Common myeloid progenitor, CD34-positive (primary cell): ENCODE measurements around the gene TMEM238.
A peak's percentile ranks its signal among the peaks of the same experiment; 100 is the strongest.

Experiments
- CTCF ChIA-PET: fragments of 350-600 bp; sonication (Branson Sonifier 250); formaldehyde crosslinking; loops from one replicate; lab custom pipeline; 2021; ENCODE audit warnings: antibody characterized with exemption; lab: Charles Lee
- POLR2A ChIA-PET: fragments of 350-600 bp; sonication (Branson Sonifier 250); formaldehyde crosslinking; loops from one replicate; lab custom pipeline; 2021; ENCODE audit warnings: antibody characterized with exemption; lab: Charles Lee
- DNase-seq, 3 donors: peaks; one replicate each; pipeline versions ENCODE4 v3.0.0 to v3.0.0-alpha.2; 2013
- H3K27ac ChIP-seq, 2 experiments: 1 replicate in 1 of 2; 2 replicates in 1 of 2; pipeline ENCODE4 v1.7.0; 2013; ENCODE audit warnings: inconsistent platforms in 2 of 2, low read length in 2 of 2, mild to moderate bottlenecking in 2 of 2, low read depth in 1 of 2, moderate library complexity in 1 of 2; ENCODE audit not compliant: severe bottlenecking in 2 of 2, insufficient read depth in 1 of 2, poor library complexity in 1 of 2
- H3K27me3 ChIP-seq, 5 experiments: replicated peaks in 2 of 5; 1 replicate in 3 of 5; 2 replicates in 2 of 5; pipeline versions ENCODE4 v1.6.1 to v1.7.0; 2013; ENCODE audit warnings: low read length in 4 of 5, mild to moderate bottlenecking in 2 of 5, moderate library complexity in 2 of 5, inconsistent platforms in 1 of 5; ENCODE audit not compliant: insufficient read depth in 5 of 5, control insufficient read depth in 4 of 5
- H3K36me3 ChIP-seq, 4 experiments: 1 replicate in 2 of 4; 2 replicates in 2 of 4; pipeline versions ENCODE4 v1.6.1 to v1.7.0; 2013; ENCODE audit warnings: low read length in 3 of 4, control low read depth in 1 of 4, mild to moderate bottlenecking in 1 of 4; ENCODE audit not compliant: control insufficient read depth in 4 of 4, insufficient read depth in 4 of 4
- H3K4me1 ChIP-seq, 4 experiments: 1 replicate in 3 of 4; 2 replicates in 1 of 4; pipeline versions ENCODE4 v1.6.1 to v1.7.1; 2013; ENCODE audit warnings: low read length in 3 of 4, mild to moderate bottlenecking in 3 of 4, control low read depth in 1 of 4, inconsistent platforms in 1 of 4, moderate library complexity in 1 of 4; ENCODE audit not compliant: control insufficient read depth in 4 of 4, insufficient read depth in 4 of 4; ENCODE audit errors: control extremely low read depth in 1 of 4
- H3K4me3 ChIP-seq, 7 experiments: 1 replicate in 4 of 7; 2 replicates in 3 of 7; pipeline versions ENCODE4 v1.5.1 to v1.7.0; 2013; ENCODE audit warnings: mild to moderate bottlenecking in 7 of 7, low read length in 6 of 7, moderate library complexity in 6 of 7, inconsistent platforms in 2 of 7, low read depth in 2 of 7, control low read depth in 1 of 7; ENCODE audit not compliant: insufficient read depth in 4 of 7, control insufficient read depth in 1 of 7; ENCODE audit errors: extremely low read depth in 1 of 7
- H3K9me3 ChIP-seq, 5 experiments: 1 replicate in 4 of 5; 2 replicates in 1 of 5; pipeline versions ENCODE4 v1.6.1 to v1.7.1; 2013; ENCODE audit warnings: low read length in 4 of 5, mild to moderate bottlenecking in 2 of 5, inconsistent platforms in 1 of 5, low read depth in 1 of 5, moderate library complexity in 1 of 5; ENCODE audit not compliant: control insufficient read depth in 4 of 5, insufficient read depth in 2 of 5; ENCODE audit errors: control extremely low read depth in 1 of 5
- WGBS: methylation state at CpG from one replicate; pipeline ENCODE4 v1.1.5; 2013; ENCODE audit not compliant: insufficient coverage; 5-methylcytosine and 5-hydroxymethylcytosine counted together

TMEM238 gene

GRCh38 chr19:55365964-55366363 lies 18.1 kb downstream of the TMEM238 start:
- Histone ChIP-seq H3K27me3 (peaks cover 0 to 36% (median 8%) of the 10 kb centered on the region in 5 experiments), H3K36me3 (no peaks in the 10 kb centered on the region), H3K4me1 (peaks cover 0 to 13% (median 8%) of the 10 kb centered on the region in 4 experiments), H3K9me3 (no peaks in the 10 kb centered on the region), H3K4me3 (no peak overlapping the region), H3K27ac (no peak overlapping the region)
- peak in 1 of 3 donors; percentile 39 for DNase-seq
- WGBS: 84% methylated on average over 18 of the region's 19 CpGs
- ChIA-PET CTCF (no interaction called here), POLR2A (no interaction called here)

- CTCF ChIA-PET: no interaction called here
- Histone ChIP-seq H3K4me1 (peaks cover 0 to 13% (median 8%) of the 10 kb centered on the region in 4 experiments), H3K9me3 (no peaks in the 10 kb centered on the region), H3K36me3 (no peaks in the 10 kb centered on the region), H3K27me3 (peaks cover 0 to 29% (median 5%) of the 10 kb centered on the region in 5 experiments), H3K4me3 (no peak overlapping the region), H3K27ac (no peak overlapping the region)
- WGBS: 92% methylated on average over 6 of the region's 8 CpGs
- POLR2A ChIA-PET: no interaction called here
- no peak for DNase-seq
Observed at GRCh38 chr19:55365245-55365644, 18.8 kb downstream of the TMEM238 start.

- ChIA-PET POLR2A (no interaction called here), CTCF (interaction anchor here (1.0 to 1.1 kb wide), 2 partner anchors 10 to 62 kb away, joined by 3 read pairs; no protein-coding TSS in a partner anchor)
- H3K36me3 ChIP-seq: no peaks in the 10 kb centered on the region
- DNase-seq: no peak
- H3K27me3 ChIP-seq: peaks cover 0 to 9% (median 3%) of the 10 kb centered on the region in 5 experiments
- no peak within 1 kb of the TSS for H3K27ac ChIP-seq
- H3K4me3 ChIP-seq: no peak within 1 kb of the TSS
- H3K9me3 ChIP-seq: no peaks in the 10 kb centered on the region
- WGBS: 92% methylated on average over 23 of the region's 27 CpGs
- no peaks in the 10 kb centered on the region for H3K4me1 ChIP-seq
Observed at GRCh38 chr19:55362990-55363716, 20.9 kb downstream of the TMEM238 start, which contains the start of gene GARIN5B. Gene GARIN5B (minus strand): TSS chr19:55363260. CDS start chr19:55363066, 194 bp downstream.

DNA sequence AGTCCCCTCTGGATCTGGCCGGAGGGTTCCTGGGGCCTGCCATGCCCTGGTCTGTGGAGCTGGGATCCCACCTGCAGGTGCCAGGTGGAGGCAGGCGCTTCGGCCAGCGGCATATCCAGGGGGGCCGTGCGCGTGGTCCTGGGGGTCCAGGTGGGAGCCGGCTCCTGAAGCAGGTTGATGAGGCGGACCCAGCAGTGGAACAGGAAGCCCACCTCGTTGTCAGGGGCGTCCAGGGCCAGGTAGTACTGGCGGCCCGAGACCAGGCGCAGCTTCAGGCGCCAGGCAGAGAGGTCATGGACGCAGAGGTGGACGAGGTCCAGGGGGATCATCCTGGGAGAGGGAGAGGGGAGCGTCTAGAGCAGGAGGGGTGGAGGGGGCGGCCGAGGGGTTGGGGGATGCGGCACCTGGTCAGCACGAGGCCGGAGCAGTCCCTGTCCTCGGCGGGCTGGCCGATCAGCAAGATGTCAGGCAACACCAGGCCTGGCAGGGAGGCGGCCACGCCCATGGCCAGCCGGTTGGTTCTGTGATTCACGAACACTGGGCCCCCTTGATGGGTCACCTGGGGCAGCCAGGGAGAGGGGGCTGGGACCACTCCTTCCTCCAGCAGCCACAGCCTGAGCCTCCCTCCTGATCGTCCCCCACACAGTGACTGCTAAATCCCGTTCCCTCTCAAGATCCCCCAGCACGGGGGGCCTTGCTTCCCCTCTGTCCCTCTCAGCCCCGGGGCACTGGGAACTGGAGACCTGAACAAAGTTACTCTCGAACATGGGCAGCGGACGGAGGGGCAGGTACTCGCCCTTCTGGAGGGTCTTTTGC lies 21.7 kb downstream of the TMEM238 start:
- Histone ChIP-seq H3K4me3 (no peak overlapping the region), H3K4me1 (no peaks in the 10 kb centered on the region), H3K9me3 (no peaks in the 10 kb centered on the region), H3K27ac (no peak overlapping the region), H3K36me3 (no peaks in the 10 kb centered on the region), H3K27me3 (peaks cover 0 to 5% (median 0%) of the 10 kb centered on the region in 5 experiments)
- ChIA-PET CTCF (interaction anchor here (1.1 kb wide), 1 partner anchor 61 kb away, joined by 3 read pairs; no protein-coding TSS in a partner anchor), POLR2A (no interaction called here)
- no peak for DNase-seq
- WGBS: 90% methylated on average over 35 of the region's 38 CpGs

- ChIA-PET CTCF (no interaction called here), POLR2A (no interaction called here)
- Histone ChIP-seq H3K27me3 (peaks cover 0 to 15% (median under 1%) of the 10 kb centered on the region in 5 experiments), H3K36me3 (no peaks in the 10 kb centered on the region), H3K4me1 (no peaks in the 10 kb centered on the region), H3K9me3 (no peaks in the 10 kb centered on the region), H3K4me3 (no peak overlapping the region), H3K27ac (no peak overlapping the region)
- WGBS: 91% methylated on average over 13 of the region's 16 CpGs
- no peak for DNase-seq
Observed at GRCh38 chr19:55360902-55361301, 23.2 kb downstream of the TMEM238 start.

- Histone ChIP-seq H3K4me3 (no peak overlapping the region), H3K27ac (no peak overlapping the region), H3K9me3 (no peaks in the 10 kb centered on the region), H3K4me1 (peaks cover 0 to 8% (median 4%) of the 10 kb centered on the region in 4 experiments), H3K27me3 (peaks cover 0 to 29% (median 8%) of the 10 kb centered on the region in 5 experiments), H3K36me3 (no peaks in the 10 kb centered on the region)
- WGBS: 89% methylated on average over 28 of the region's 32 CpGs
- POLR2A ChIA-PET: no interaction called here
- CTCF ChIA-PET: interaction anchor here (0.6 to 1.4 kb wide), 3 partner anchors 12 to 19 kb away, joined by 3 read pairs; no protein-coding TSS in a partner anchor
- no peak for DNase-seq
Observed at GRCh38 chr19:55358943-55359908, 24.9 kb downstream of the TMEM238 start.
